Fibroblast of peridontal ligament (primary cell): Measurements from ENCODE around the gene NUDT3.
"Not testable (repeated sequence)": the region's sequence is repeated elsewhere in the genome, so short reads cannot be mapped to it uniquely, and the experiment has no call there.

Experiments used
- DNase-seq: peaks from one replicate; pipeline ENCODE4 v3.0.0-alpha.2; 2010; ENCODE audit errors: extremely low read depth

Gene NUDT3

GRCh38 chr6:34392497-34393190 lies at the start of gene NUDT3:
Gene NUDT3 (minus strand): TSS chr6:34392669. CDS start chr6:34392362, 307 bp downstream.
- peak; percentile 91 for DNase-seq

- no peak for DNase-seq
These were observed 49.1 kb upstream of the NUDT3 start for GRCh38 chr6:34441526-34441925.

GRCh38 chr6:34439442-34439841 lies 47.0 kb upstream of the NUDT3 start:
- DNase-seq, result no peak

- DNase-seq, result no peak
These were observed 46.2 kb upstream of the NUDT3 start for GRCh38 chr6:34438705-34439104.

- DNase-seq, result no peak
These were observed 45.1 kb upstream of the NUDT3 start for GRCh38 chr6:34437644-34437970.

GRCh38 chr6:34436803-34437643 lies 44.6 kb upstream of the NUDT3 start:
- DNase-seq, result no peak

- DNase-seq, result no peak
These were observed 43.4 kb upstream of the NUDT3 start for GRCh38 chr6:34435916-34436315.

- peak; percentile 90 for DNase-seq
These were observed 33.3 kb upstream of the NUDT3 start, which contains the start of gene RPS10 for GRCh38 chr6:34425498-34426410. Gene RPS10 (minus strand): TSS chr6:34426069. CDS start chr6:34425221, 848 bp downstream.

- peak; percentile 25 for DNase-seq
These were observed 32.6 kb upstream of the NUDT3 start for GRCh38 chr6:34425132-34425497.

- DNase-seq, result no peak
These were observed 32.0 kb upstream of the NUDT3 start for GRCh38 chr6:34424200-34425131.

- no peak for DNase-seq
These were observed 30.8 kb upstream of the NUDT3 start for GRCh38 chr6:34423254-34423653.

GRCh38 chr6:34418367-34418766 lies 25.9 kb upstream of the NUDT3 start:
- no peak for DNase-seq

GRCh38 chr6:34416877-34417371 lies 24.5 kb upstream of the NUDT3 start:
- no peak for DNase-seq

GRCh38 chr6:34414999-34415858 lies 22.8 kb upstream of the NUDT3 start:
- peak; percentile 93 for DNase-seq

GRCh38 chr6:34412643-34413214 lies 20.3 kb upstream of the NUDT3 start:
- no peak for DNase-seq

GRCh38 chr6:34412016-34412415 lies 19.5 kb upstream of the NUDT3 start:
- no peak for DNase-seq

GRCh38 chr6:34407915-34408314 lies 15.4 kb upstream of the NUDT3 start:
- DNase-seq, result not testable (repeated sequence)

- DNase-seq, result no peak
These were observed 4.0 kb upstream of the NUDT3 start for GRCh38 chr6:34396518-34396917.

GRCh38 chr6:34393966-34394305 lies 1.5 kb upstream of the NUDT3 start:
- no peak for DNase-seq
